ENCODE results near the gene CTRB1.

CTRB1 gene

DNA sequence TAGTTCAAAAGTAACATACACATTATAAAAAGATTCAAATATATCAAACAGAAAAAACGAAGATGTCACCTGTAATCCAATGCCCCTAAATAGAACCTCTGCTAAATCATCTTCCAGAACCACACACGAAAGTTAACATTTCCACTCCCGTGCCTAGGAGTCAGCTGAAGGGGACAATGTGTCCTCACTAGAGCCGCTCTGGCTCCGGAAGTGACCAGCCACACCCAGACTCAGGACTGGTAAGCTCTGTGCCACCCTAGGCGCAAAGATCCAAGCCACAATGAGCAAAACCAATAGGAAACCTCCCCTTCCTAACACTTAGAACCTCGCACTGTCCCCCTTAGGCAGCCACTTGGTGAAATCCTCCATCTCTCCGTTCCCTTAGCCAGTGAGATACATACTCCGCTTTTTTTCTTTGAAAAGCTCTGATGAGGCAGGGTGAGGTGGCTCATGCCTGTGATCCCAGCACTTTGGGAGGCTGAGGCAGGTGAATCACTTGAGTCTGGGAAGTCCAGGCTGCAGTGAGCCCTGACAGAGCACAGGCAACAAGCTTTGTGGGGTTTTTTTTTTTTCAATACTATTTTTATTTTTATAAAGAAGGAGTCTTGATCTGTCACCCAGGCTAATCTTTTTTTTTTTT lies 11.8 kb downstream of the CTRB1 start:
- no peak overlapping the region for H3K27ac ChIP-seq

DNA sequence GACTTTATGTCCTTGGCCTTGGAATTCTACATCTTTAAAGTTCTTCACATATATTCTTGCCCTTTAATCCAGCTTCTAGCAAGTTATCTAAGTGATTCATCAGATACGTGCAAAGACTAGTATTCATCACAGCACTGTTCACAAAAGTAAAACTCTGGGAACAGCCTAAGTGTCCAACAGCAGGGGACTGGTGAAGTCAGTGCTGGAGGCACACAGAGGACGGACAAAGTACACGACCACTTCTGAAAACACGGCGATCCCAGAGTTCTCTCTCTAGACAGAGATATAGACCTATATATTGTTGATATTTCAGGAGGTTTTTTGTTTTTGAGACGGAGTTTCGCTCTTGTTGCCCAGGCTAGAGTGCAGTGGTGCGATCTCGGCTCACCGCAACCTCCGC lies 12.8 kb downstream of the CTRB1 start:
- TF ChIP-seq ZFX (IDR thresholded peaks at IDR 0.05; ENCODE audit: borderline replicate concordance), result no peak
- TF ChIP-seq, protein P1, sequence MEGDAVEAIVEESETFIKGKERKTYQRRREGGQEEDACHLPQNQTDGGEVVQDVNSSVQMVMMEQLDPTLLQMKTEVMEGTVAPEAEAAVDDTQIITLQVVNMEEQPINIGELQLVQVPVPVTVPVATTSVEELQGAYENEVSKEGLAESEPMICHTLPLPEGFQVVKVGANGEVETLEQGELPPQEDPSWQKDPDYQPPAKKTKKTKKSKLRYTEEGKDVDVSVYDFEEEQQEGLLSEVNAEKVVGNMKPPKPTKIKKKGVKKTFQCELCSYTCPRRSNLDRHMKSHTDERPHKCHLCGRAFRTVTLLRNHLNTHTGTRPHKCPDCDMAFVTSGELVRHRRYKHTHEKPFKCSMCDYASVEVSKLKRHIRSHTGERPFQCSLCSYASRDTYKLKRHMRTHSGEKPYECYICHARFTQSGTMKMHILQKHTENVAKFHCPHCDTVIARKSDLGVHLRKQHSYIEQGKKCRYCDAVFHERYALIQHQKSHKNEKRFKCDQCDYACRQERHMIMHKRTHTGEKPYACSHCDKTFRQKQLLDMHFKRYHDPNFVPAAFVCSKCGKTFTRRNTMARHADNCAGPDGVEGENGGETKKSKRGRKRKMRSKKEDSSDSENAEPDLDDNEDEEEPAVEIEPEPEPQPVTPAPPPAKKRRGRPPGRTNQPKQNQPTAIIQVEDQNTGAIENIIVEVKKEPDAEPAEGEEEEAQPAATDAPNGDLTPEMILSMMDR (IDR thresholded peaks at IDR 0.05), result no peak
- H3K27ac ChIP-seq, result no peak overlapping the region

More for the DNA sequence above, 11.8 kb downstream of the CTRB1 start:
- TF ChIP-seq ZFX (IDR thresholded peaks at IDR 0.05; ENCODE audit: borderline replicate concordance), result no peak
- TF ChIP-seq, protein P1 (IDR thresholded peaks at IDR 0.05), result no peak

DNA sequence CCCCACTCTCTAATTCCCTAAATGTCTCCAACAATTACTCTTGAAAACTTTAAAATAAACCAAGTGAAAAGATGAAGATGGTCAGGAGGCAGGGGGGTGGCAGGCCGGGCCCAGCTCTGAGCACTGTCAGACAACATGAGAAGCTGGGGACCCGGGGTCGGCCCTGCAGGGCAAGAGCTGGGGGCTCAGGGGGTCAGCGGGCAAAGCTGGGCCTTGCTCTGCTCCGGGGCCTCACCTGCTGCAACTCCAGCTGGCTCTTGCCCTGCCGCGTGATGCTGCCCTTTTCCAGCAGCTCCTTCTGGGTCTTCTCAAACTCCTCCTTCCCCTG lies 14.8 kb downstream of the CTRB1 start:
- no peak overlapping the region for H3K27ac ChIP-seq
- TF ChIP-seq ZFX (IDR thresholded peaks at IDR 0.05; ENCODE audit: borderline replicate concordance), result no peak
- TF ChIP-seq, protein P1 (IDR thresholded peaks at IDR 0.05), result no peak

DNA sequence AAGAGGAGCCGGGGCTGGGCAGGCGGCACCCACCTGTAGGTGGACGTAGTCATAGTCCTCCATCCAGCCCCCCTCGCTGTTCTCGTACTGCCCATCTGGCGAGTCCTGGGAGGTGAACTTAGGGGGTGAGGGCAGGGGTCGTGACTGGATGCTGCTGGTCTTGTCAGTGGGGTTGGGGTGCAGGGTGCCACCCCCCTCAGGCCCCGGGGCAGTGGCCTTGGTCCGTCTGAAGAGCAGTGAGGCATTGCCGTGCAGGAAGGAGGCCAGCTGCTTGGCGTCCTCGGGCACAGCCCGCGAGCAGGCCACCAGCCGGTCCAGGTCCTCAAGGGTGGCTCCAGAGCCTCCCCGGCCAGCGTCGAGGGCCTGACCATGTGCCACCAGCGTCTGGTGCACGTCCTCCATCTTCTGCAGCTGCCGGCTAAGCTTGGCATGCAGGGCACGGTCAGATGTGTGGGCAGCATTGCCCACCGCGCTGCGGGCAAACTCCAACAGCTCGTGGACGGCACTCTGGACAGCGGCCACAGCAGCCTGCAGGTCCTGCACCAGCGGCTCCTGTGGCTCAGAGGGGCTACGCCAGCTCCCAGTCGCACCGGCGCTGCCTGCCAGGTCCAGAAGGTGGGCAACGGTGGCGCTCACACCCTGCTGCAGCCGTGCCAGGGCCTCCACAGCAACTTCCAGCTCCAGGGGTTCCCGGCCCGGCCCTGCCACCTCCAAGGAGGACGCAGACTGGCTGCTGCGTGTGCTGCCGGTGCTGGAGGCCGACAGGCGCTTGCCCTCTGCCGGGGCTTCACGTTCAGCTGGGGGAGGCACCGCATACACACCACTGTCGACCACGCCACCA lies 16.3 kb downstream of the CTRB1 start:
- no peak overlapping the region for H3K27ac ChIP-seq
- no peak for TF ChIP-seq ZFX (IDR thresholded peaks at IDR 0.05; ENCODE audit: borderline replicate concordance)
- TF ChIP-seq, protein P1 (IDR thresholded peaks at IDR 0.05), result no peak

GRCh38 chr16:75235721-75236193 lies 17.0 kb downstream of the CTRB1 start:
- H3K27ac ChIP-seq, result no peak overlapping the region
- TF ChIP-seq ZFX (IDR thresholded peaks at IDR 0.05; ENCODE audit: borderline replicate concordance), result no peak
- TF ChIP-seq, protein P1 (IDR thresholded peaks at IDR 0.05), result no peak

GRCh38 chr16:75236232-75236631 lies 17.4 kb downstream of the CTRB1 start:
- H3K27ac ChIP-seq, result no peak overlapping the region
- TF ChIP-seq, protein P1 (IDR thresholded peaks at IDR 0.05), result no peak
- no peak for TF ChIP-seq ZFX (IDR thresholded peaks at IDR 0.05; ENCODE audit: borderline replicate concordance)
